GM20000 (cell line): ENCODE data around the gene TOLLIP.

ENCODE experiments used
- DNase-seq: peaks from one replicate; pipeline ENCODE4 v3.0.0; 2012; ENCODE audit warnings: low spot score
- CTCF ChIP-seq: IDR thresholded peaks from 2 replicates; pipeline ENCODE4 v1.5.1; 2012; ENCODE audit warnings: mild to moderate bottlenecking, control low read depth; ENCODE audit errors: extremely low read depth, missing control alignments

TOLLIP gene

GRCh38 chr11:1239596-1240205, 69.7 kb downstream of the TOLLIP start:
- no peak for TF ChIP-seq CTCF
- no peak for DNase-seq

GRCh38 chr11:1238767-1239595, 70.5 kb downstream of the TOLLIP start:
- no peak for DNase-seq

GRCh38 chr11:1237851-1238250, 71.6 kb downstream of the TOLLIP start:
- no peak for DNase-seq
- no peak for TF ChIP-seq CTCF

More at GRCh38 chr11:1238767-1239595, 70.5 kb downstream of the TOLLIP start:
- TF ChIP-seq CTCF, result no peak

DNA sequence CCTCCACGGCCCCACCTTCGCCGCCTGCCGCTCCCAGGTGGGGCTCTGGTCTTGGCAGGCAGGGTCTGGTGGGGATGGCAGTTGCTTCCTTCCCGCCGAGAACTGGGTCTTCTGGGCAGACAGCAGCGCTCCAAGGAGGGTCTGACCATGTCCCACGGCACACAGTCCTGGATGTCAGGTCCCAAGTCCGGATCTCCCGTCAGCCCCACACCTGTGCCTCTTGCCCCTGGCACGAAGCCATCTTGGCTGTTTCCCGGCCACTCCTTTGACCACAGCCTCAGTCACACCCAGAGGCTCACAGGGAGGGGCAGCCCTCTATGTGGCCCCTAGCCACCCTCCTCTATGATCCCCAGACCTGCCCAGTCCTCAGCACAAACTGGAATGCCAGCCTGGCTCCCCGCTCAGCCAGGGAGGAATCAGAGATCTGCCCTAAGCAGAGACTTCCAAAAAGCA, 72.3 kb downstream of the TOLLIP start:
- no peak for DNase-seq
- no peak for TF ChIP-seq CTCF

DNA sequence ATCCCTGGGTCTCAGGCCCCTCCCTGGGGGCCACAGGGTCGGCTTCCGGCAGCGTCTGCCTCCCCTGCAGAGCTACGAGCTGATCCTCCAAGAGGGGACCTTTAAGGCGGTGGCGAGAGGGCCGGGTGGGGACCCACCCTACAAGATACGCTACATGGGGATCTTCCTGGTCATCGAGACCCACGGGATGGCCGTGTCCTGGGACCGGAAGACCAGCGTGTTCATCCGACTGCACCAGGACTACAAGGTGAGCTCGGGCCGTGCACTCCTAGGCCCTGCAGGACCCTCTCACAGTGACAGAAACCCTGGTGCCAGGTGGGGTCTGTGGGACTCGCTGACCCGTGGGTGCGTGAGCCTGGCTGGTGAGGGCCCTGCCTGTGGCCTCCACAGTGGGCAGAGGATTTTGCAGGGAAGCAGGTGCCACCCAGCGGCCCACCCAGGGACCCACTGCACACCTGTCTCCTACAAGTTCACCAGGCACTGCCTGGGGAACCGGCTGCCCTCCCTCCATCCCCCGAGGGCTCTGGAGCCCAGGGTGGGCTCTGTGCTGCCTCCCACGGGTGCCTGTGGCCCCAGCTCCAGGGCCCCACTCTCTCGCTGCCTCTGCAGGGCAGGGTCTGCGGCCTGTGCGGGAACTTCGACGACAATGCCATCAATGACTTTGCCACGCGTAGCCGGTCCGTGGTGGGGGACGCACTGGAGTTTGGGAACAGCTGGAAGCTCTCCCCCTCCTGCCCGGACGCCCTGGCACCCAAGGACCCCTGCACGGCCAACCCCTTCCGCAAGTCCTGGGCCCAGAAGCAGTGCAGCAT, 72.9 kb downstream of the TOLLIP start:
- TF ChIP-seq CTCF, result no peak
- no peak for DNase-seq

DNA sequence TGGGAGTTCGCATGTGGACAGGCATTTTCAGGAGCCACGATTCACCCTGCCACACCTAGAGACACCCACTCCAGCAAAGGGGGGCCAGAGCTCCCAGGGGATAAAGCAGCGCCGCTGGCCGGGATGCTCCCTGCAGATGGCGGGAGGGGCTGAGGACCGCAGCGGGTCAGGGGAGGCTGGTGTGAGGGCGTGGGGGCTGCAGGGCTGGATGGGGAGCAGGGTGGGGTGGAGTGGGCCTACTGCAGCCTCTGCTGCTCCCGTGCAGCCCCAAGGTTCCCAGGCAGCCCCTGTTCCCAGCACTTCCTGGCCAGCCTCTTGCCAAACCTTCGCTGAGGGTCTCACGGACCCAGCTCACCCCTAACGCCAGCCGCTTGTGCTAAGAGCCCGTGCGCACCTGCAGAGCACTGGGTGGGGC, 73.5 kb downstream of the TOLLIP start:
- no peak for DNase-seq
- TF ChIP-seq CTCF, result no peak
